ENCODE results near the gene LRRK2. TPM values are rescaled to one million over a fixed set of nuclear protein-coding genes. Genes with fewer than 3 reads are reported as not detected.

The LRRK2 gene
- total RNA-seq, 2 experiments from 2014 or later, result 0.21 TPM; not detected in 1

DNA sequence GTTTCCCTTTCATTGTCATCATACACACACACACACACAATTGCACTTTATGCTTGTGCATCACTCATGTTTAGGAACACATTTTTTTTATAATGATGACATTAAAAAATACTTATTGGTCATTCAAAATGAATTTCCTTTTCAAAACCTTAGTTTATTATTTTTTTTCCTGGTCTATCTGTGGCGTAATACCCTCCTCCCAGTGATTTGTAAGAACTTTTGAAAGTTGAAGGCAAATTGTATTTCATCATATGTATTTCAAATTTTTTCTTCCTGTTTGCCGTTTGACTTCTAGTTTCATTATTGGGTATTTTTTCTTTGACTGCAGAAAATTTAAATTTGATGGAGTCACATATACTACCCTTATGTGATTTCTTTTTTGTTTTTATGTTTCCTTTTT lies 2.5 kb upstream of the LRRK2 start:
- Mint-ChIP-seq H3K4me3 (no peak overlapping the region), H3K36me3 (peaks cover 2% of the 10 kb centered on the region), H3K27ac (no peak overlapping the region), H3K4me1 (ENCODE audit: low read depth) (peaks cover 11% of the 10 kb centered on the region), H3K9me3 (no peaks in the 10 kb centered on the region), H3K27me3 (peaks cover 30% of the 10 kb centered on the region)
- intact Hi-C loops (cut with micrococcal nuclease), result no loop called here
- no peak for DNase-seq
- CTCF ChIA-PET, result no interaction called here
- POLR2A ChIA-PET, result no interaction called here

DNA sequence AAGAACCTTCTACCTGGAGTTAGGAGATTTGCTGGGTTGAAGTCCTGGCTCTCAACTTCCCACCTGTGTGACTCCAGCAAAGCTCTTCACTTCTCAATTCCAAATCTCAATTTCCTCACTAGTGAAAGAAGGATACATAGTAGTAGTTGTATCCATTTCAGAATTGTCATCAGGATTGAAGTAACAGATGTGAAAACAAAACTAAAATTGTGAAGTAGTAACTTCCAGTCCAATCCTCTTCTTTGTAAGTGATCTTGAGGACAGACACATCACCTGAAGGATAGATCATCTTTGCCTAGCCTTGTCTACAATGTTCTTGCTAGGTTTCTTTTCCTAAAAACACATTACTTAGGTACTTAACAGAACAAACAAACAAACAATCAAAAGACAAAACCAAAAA lies 1.2 kb upstream of the LRRK2 start:
- CTCF ChIA-PET, result no interaction called here
- intact Hi-C loops (cut with micrococcal nuclease), result no loop called here
- Mint-ChIP-seq H3K27ac (no peak overlapping the region), H3K27me3 (peaks cover 32% of the 10 kb centered on the region), H3K36me3 (peaks cover 2% of the 10 kb centered on the region), H3K4me3 (no peak overlapping the region), H3K4me1 (ENCODE audit: low read depth) (peaks cover 11% of the 10 kb centered on the region), H3K9me3 (no peaks in the 10 kb centered on the region)
- no peak for DNase-seq
- POLR2A ChIA-PET, result no interaction called here

GRCh38 chr12:40225337-40225983 lies 663 bp downstream of the LRRK2 start:
- Mint-ChIP-seq H3K27me3 (peaks cover 35% of the 10 kb centered on the region), H3K27ac (no peak overlapping the region), H3K4me3 (peak overlapping the region; percentile 44), H3K4me1 (ENCODE audit: low read depth) (peaks cover 11% of the 10 kb centered on the region), H3K9me3 (no peaks in the 10 kb centered on the region), H3K36me3 (peaks cover 2% of the 10 kb centered on the region)
- ChIA-PET POLR2A (no interaction called here), CTCF (no interaction called here)
- no peak for DNase-seq
- intact Hi-C loops (cut with micrococcal nuclease), result loop anchor here (5.0 kb wide), 1 partner anchor 73 kb away; no protein-coding TSS in a partner anchor

DNA sequence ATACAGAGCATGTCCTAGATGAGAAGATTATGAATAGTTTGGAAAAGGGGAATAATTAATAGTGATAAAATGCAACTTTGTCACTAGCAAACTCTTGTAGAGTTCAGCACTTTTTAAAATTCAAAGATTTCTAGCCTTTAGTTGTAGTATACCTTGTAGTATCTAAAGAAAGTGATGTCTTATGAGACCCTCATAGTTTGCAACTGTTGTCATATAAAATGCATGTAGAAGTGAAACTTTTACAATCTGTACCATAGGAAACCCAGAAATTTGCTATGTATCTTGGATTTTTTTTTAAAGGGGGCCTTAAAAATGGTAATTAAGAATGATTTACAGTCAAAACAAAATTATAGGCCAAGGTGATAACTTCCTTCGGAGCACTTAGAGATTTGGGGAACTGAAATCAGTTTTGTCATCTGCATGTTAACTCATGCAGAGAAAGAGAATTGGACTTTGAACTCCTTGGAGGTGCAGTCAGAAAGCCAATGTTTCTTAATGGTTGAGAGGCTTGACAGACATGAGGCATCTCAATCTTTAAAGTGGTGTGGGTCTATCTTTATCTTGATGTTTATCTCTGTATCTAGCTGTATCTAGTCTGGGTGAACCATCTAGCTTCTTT lies 1.3 kb downstream of the LRRK2 start:
- H3K4me1 Mint-ChIP-seq (ENCODE audit: low read depth), result peaks cover 11% of the 10 kb centered on the region
- CTCF ChIA-PET, result no interaction called here
- no peak overlapping the region for H3K4me3 Mint-ChIP-seq
- intact Hi-C loops (cut with micrococcal nuclease), result loop anchor here (5.0 kb wide), 1 partner anchor 74 kb away; no protein-coding TSS in a partner anchor
- no peak for DNase-seq
- POLR2A ChIA-PET, result no interaction called here
- no peak overlapping the region for H3K27ac Mint-ChIP-seq
- peaks cover 2% of the 10 kb centered on the region for H3K36me3 Mint-ChIP-seq
- H3K27me3 Mint-ChIP-seq, result peaks cover 36% of the 10 kb centered on the region
- H3K9me3 Mint-ChIP-seq, result no peaks in the 10 kb centered on the region

DNA sequence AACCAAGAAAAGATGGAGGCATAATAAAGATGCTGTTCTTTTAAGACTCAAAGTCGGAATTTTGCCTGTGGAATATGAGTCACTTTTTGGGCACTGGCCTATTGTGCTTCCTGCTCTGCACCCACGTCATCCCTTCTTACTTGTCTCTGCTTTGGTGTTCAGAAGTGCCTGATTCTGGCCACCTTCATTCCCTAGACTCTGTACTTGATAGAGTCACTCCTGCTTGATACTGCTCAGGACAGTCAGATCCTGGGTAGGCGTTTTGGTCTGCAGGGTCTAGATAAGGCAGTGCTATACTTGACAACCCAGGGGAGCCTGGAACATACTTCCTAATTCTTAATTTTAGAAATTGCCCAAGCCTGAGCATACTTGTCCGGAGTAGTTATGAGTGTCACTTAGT lies 1.9 kb downstream of the LRRK2 start:
- CTCF ChIA-PET, result no interaction called here
- POLR2A ChIA-PET, result no interaction called here
- H3K36me3 Mint-ChIP-seq, result peaks cover 2% of the 10 kb centered on the region
- peaks cover 36% of the 10 kb centered on the region for H3K27me3 Mint-ChIP-seq
- peaks cover 11% of the 10 kb centered on the region for H3K4me1 Mint-ChIP-seq (ENCODE audit: low read depth)
- no peak overlapping the region for H3K27ac Mint-ChIP-seq
- intact Hi-C loops (cut with micrococcal nuclease), result loop anchor here (5.0 kb wide), 1 partner anchor 74 kb away; no protein-coding TSS in a partner anchor
- no peak overlapping the region for H3K4me3 Mint-ChIP-seq
- no peak for DNase-seq
- no peaks in the 10 kb centered on the region for H3K9me3 Mint-ChIP-seq

GRCh38 chr12:40227447-40227846 lies 2.6 kb downstream of the LRRK2 start:
- Mint-ChIP-seq H3K27ac (no peak overlapping the region), H3K9me3 (no peaks in the 10 kb centered on the region), H3K4me3 (no peak overlapping the region), H3K27me3 (peaks cover 36% of the 10 kb centered on the region), H3K4me1 (ENCODE audit: low read depth) (peaks cover 11% of the 10 kb centered on the region), H3K36me3 (peaks cover 2% of the 10 kb centered on the region)
- no peak for DNase-seq
- CTCF ChIA-PET, result no interaction called here
- POLR2A ChIA-PET, result no interaction called here
- intact Hi-C loops (cut with micrococcal nuclease), result loop anchor here (5.0 kb wide), 1 partner anchor 75 kb away; no protein-coding TSS in a partner anchor

DNA sequence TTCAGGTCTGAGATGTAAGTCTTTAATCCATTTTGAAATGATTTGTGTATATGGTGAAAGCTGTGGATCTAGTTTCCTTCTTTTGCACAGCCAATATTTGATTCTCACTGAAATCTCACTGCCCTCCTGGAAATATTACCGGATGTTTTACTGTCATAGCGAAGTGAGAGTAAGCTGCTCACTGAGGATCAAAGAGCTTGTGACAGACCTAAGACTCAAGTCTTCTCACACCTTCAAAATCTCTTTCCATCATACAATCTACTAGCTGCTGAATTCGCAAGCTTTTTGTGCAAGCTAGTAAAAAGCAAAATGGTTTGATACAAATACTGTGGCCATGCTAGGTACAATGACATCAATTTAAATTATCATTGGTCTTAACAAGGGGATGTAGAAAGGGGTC lies 3.9 kb downstream of the LRRK2 start:
- intact Hi-C loops (cut with micrococcal nuclease), result loop anchor here (5.0 kb wide), 1 partner anchor 76 kb away; no protein-coding TSS in a partner anchor
- ChIA-PET POLR2A (no interaction called here), CTCF (no interaction called here)
- peaks cover 11% of the 10 kb centered on the region for H3K4me1 Mint-ChIP-seq (ENCODE audit: low read depth)
- no peak overlapping the region for H3K4me3 Mint-ChIP-seq
- H3K27me3 Mint-ChIP-seq, result peaks cover 28% of the 10 kb centered on the region
- H3K36me3 Mint-ChIP-seq, result peaks cover 2% of the 10 kb centered on the region
- no peak for DNase-seq
- no peaks in the 10 kb centered on the region for H3K9me3 Mint-ChIP-seq
- H3K27ac Mint-ChIP-seq, result no peak overlapping the region

DNA sequence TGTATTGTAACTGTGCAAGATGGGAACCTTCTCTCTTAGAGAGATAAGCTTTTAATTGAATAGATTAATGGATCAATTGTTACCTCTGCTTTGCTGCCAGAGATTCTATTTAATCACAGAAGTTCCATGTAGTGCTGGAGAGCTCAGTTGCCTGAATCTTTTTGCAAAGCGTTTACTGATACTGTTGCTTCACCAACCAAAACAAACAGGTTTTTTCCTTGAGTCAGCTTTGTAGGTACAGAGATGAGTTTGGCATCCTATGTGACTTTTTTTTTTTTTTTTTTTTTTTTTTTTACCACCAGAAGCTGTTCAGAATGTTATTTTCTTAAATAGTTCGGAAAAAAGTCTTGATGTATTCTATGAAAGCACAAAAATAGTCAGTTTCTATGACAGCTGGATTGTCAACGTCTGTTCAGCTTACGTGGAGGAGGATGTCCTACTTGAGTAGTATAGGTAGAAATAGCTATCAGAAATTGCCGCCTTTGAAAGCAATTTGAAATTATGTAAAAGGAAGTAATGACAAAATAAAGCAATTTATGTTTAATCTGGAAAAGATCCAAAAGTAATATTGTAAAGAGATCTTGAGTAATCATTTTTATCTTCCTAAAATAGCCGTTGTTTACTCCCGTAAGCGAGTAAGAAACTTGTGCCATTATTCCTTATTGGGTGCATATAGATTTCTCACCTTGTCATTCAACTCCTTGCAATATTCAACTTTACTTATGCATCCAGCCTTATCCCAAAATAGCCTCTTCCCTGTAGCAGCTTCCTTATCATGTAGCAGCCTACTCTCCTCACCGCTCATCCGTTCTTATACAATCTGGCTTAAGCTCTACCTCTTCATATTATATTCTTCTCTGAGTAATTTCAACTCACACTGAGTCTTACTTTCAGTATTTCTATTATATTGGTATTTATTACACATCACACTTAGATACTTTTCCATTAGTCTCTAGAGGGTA lies 5.2 kb downstream of the LRRK2 start:
- no peak overlapping the region for H3K4me3 Mint-ChIP-seq
- peaks cover 6% of the 10 kb centered on the region for H3K4me1 Mint-ChIP-seq (ENCODE audit: low read depth)
- CTCF ChIA-PET, result interaction anchor here (0.6 to 0.7 kb wide), 3 partner anchors 8 to 44 kb away, joined by 3 to 4 read pairs (median 3); no protein-coding TSS in a partner anchor

DNA sequence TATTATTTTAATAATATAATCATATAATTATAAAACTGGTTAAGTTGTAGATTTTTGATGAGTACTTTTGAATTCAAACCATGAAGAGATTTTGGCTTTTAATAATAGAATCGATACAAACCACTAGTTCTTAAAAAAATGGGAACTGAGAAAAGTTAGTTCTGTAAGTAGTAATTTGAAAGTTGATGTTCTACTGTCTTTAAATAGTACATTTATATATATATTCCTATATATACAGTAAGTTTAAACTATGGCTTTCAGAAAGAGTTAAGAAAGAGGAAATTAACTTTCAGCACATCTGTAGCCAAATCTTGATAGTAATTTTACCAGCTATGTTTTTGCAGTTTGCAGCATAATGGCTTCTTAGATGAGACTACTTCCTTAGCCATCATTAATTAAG lies 7.8 kb downstream of the LRRK2 start:
- Mint-ChIP-seq H3K27me3 (peaks cover 4% of the 10 kb centered on the region), H3K27ac (no peak overlapping the region), H3K4me1 (ENCODE audit: low read depth) (no peaks in the 10 kb centered on the region), H3K9me3 (no peaks in the 10 kb centered on the region), H3K36me3 (no peaks in the 10 kb centered on the region), H3K4me3 (no peak overlapping the region)
- CTCF ChIA-PET, result no interaction called here
- POLR2A ChIA-PET, result no interaction called here
- intact Hi-C loops (cut with micrococcal nuclease), result no loop called here
- DNase-seq, result no peak

More for the DNA sequence above, 5.2 kb downstream of the LRRK2 start:
- Mint-ChIP-seq H3K27ac (no peak overlapping the region), H3K9me3 (no peaks in the 10 kb centered on the region), H3K36me3 (peaks cover 2% of the 10 kb centered on the region), H3K27me3 (peaks cover 25% of the 10 kb centered on the region)
- DNase-seq, result no peak
- intact Hi-C loops (cut with micrococcal nuclease), result loop anchor here (5.0 kb wide), 1 partner anchor 78 kb away; no protein-coding TSS in a partner anchor
- POLR2A ChIA-PET, result interaction anchor here (0.6 kb wide), 1 partner anchor 38 kb away, joined by 3 read pairs; no protein-coding TSS in a partner anchor

DNA sequence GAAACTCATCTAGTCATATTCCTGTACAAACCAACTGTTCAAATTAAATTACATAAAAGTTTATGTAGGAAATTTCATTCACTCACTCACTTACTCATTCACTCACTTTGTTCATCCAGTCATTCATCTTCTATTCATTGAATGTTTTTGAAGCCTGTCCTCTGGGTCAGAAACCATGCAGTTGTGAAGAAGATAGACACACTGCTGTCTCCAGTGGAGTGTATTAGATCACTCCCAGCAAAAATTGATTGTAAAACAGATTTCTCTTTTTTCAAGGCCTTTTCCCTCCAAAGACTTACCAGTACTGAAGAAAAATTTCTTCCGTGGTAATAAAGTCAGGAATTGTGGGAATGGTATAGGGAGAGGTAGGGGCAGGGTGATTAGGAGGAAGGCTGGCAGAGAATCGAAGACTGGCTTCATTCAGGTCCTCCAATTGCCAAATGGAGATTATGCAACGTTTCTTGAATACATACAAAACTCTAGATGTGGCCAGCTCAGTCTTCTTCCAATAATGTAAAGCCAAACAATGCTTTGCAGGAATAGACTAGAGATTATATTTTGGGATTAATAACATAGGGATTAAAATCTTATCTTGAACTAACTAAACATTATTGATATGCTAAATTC lies 9.1 kb downstream of the LRRK2 start:
- Mint-ChIP-seq H3K4me3 (no peak overlapping the region), H3K9me3 (no peaks in the 10 kb centered on the region), H3K27me3 (peaks cover 4% of the 10 kb centered on the region), H3K36me3 (no peaks in the 10 kb centered on the region), H3K27ac (no peak overlapping the region), H3K4me1 (ENCODE audit: low read depth) (no peaks in the 10 kb centered on the region)
- ChIA-PET POLR2A (no interaction called here), CTCF (no interaction called here)
- intact Hi-C loops (cut with micrococcal nuclease), result no loop called here
- DNase-seq, result no peak

DNA sequence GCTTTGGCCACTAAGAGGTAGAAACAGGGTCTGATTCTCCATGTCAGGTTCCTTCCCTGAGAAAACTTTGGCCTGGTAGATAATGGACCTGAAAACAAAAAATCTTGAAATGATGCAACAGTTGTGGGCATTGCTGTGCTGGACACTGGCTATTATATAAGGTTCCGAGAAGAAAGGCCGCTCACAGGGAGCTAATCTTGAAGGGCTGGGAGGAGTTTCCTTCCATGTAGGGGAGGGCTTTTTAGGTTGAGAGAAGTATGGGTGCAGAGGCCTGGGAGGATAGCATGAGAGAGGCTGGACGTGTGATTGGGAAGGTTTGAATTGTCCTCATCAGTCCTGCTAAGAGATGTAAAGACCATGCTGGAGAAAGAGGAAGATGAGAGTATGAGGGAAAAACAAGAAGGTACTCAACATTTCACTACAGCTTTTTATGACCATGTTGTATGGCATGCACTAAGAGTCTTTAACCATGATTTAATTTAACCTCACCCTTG lies 11.6 kb downstream of the LRRK2 start:
- Mint-ChIP-seq H3K9me3 (no peaks in the 10 kb centered on the region), H3K36me3 (no peaks in the 10 kb centered on the region), H3K27ac (no peak overlapping the region), H3K4me1 (ENCODE audit: low read depth) (no peaks in the 10 kb centered on the region), H3K27me3 (no peaks in the 10 kb centered on the region), H3K4me3 (no peak overlapping the region)
- intact Hi-C loops (cut with micrococcal nuclease), result no loop called here
- ChIA-PET POLR2A (no interaction called here), CTCF (no interaction called here)
- DNase-seq, result no peak

Data from activated CD4-positive, alpha-beta memory T cell treated with anti-CD3 and anti-CD28 coated beads for 36 hours (primary cell).